Nephron (organoid): ENCODE results near the gene SOCS3.

ENCODE experiments used
- H3K27ac Mint-ChIP-seq, 3 experiments: 2 replicates each; pipeline ENCODE4 v1.8.0; 2020; ENCODE audit warnings: mixed read lengths in 3 of 3, mild to moderate bottlenecking in 2 of 3, moderate library complexity in 1 of 3
- H3K27me3 Mint-ChIP-seq: 2 replicates; pipeline ENCODE4 v1.8.0; 2021; ENCODE audit warnings: low read depth, mild to moderate bottlenecking, moderate library complexity, mixed read lengths
- H3K36me3 Mint-ChIP-seq: 2 replicates; pipeline ENCODE4 v1.8.0; 2020; ENCODE audit warnings: low read depth, mixed read lengths
- H3K4me1 Mint-ChIP-seq: 2 replicates; pipeline ENCODE4 v1.8.0; 2020; ENCODE audit warnings: mixed read lengths
- H3K4me3 Mint-ChIP-seq, 3 experiments: 2 replicates each; pipeline ENCODE4 v1.8.0; 2020; ENCODE audit warnings: mild to moderate bottlenecking in 3 of 3, mixed read lengths in 3 of 3, moderate library complexity in 2 of 3
- H3K9me3 Mint-ChIP-seq: 2 replicates; pipeline ENCODE4 v1.8.0; 2020; ENCODE audit warnings: mixed read lengths
- CTCF ChIP-seq, 3 experiments: fragments of 200-600 bp; sonication (generic); IDR thresholded peaks; one replicate each; pipeline ENCODE4 v1.5.0; 2021; ENCODE audit warnings: antibody characterized with exemption in 3 of 3; ENCODE audit not compliant: unreplicated experiment in 3 of 3

Gene SOCS3

GRCh38 chr17:78330570-78331224, 29.2 kb downstream of the SOCS3 start:
- peak overlapping the region in 2 of 3 experiments; percentile 7 to 51 for H3K27ac Mint-ChIP-seq
- H3K9me3 Mint-ChIP-seq: no peaks in the 10 kb centered on the region
- H3K36me3 Mint-ChIP-seq: no peaks in the 10 kb centered on the region
- H3K27me3 Mint-ChIP-seq: peaks cover 4% of the 10 kb centered on the region
- TF ChIP-seq CTCF (IDR thresholded peaks at IDR 0.05; ENCODE audit: unreplicated experiment in 3 of 3): no peak
- H3K4me3 Mint-ChIP-seq: no peak overlapping the region
- peaks cover 19% of the 10 kb centered on the region for H3K4me1 Mint-ChIP-seq

GRCh38 chr17:78329263-78330059, 30.4 kb downstream of the SOCS3 start:
- H3K36me3 Mint-ChIP-seq: no peaks in the 10 kb centered on the region
- H3K4me3 Mint-ChIP-seq: no peak overlapping the region
- H3K27ac Mint-ChIP-seq: peak overlapping the region in 2 of 3 experiments; percentile 57 to 68
- H3K4me1 Mint-ChIP-seq: peaks cover 27% of the 10 kb centered on the region
- TF ChIP-seq CTCF (IDR thresholded peaks at IDR 0.05; ENCODE audit: unreplicated experiment in 3 of 3): no peak
- H3K9me3 Mint-ChIP-seq: no peaks in the 10 kb centered on the region
- peaks cover 4% of the 10 kb centered on the region for H3K27me3 Mint-ChIP-seq

DNA sequence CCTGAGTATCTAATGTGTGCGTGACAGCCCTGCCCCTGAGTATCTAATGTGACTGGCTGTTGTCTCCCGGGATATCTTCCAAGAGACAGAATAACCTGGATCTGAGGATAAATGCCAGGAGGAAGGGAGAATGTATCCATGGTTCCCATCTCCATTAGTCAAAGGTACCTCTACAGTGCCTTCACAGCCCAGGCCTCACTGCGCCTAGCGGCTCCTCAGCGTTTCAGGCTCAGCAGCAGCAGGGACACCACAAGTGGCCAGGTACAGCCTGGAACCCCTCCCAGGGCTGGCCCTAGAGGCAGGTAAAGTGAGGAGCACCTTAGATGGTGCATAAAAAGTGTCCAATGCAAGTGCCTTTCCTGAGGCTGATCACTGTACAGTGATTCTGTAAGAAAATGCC, 32.0 kb downstream of the SOCS3 start:
- Mint-ChIP-seq H3K27ac (peak overlapping the region in 1 of 3 experiments; percentile 68), H3K4me3 (no peak overlapping the region), H3K9me3 (no peaks in the 10 kb centered on the region), H3K36me3 (no peaks in the 10 kb centered on the region), H3K4me1 (peaks cover 39% of the 10 kb centered on the region), H3K27me3 (peaks cover 4% of the 10 kb centered on the region)
- TF ChIP-seq CTCF (IDR thresholded peaks at IDR 0.05; ENCODE audit: unreplicated experiment in 3 of 3): no peak

- Mint-ChIP-seq H3K27me3 (peaks cover 4% of the 10 kb centered on the region), H3K4me1 (peaks cover 32% of the 10 kb centered on the region), H3K36me3 (no peaks in the 10 kb centered on the region), H3K9me3 (no peaks in the 10 kb centered on the region), H3K4me3 (no peak overlapping the region), H3K27ac (peak overlapping the region; percentile 97 to 98 (median 98))
- no peak for TF ChIP-seq CTCF (IDR thresholded peaks at IDR 0.05; ENCODE audit: unreplicated experiment in 3 of 3)
These were observed 34.7 kb downstream of the SOCS3 start for GRCh38 chr17:78325076-78325687.

GRCh38 chr17:78324391-78325075, 35.3 kb downstream of the SOCS3 start:
- no peak for TF ChIP-seq CTCF (IDR thresholded peaks at IDR 0.05; ENCODE audit: unreplicated experiment in 3 of 3)
- H3K4me1 Mint-ChIP-seq: peaks cover 32% of the 10 kb centered on the region
- H3K27ac Mint-ChIP-seq: peak overlapping the region; percentile 97 to 98 (median 98)
- H3K4me3 Mint-ChIP-seq: peak overlapping the region; percentile 58 to 70 (median 66)
- H3K36me3 Mint-ChIP-seq: no peaks in the 10 kb centered on the region
- no peaks in the 10 kb centered on the region for H3K9me3 Mint-ChIP-seq
- peaks cover 4% of the 10 kb centered on the region for H3K27me3 Mint-ChIP-seq
